ENCODE data around the gene PSORS1C2.

PSORS1C2 gene

GRCh38 chr6:31132806-31133205 is 6.1 kb downstream of the PSORS1C2 start:
- Histone ChIP-seq H3K9ac (ENCODE audit: low read length) (no peak overlapping the region), H3K4me3 (ENCODE audit: low read depth, low read length) (no peak overlapping the region), H3K27ac (ENCODE audit: low read depth, low read length) (no peak overlapping the region), H3K9me3 (ENCODE audit: control insufficient read depth, insufficient read depth, low read depth, low read length) (no peaks in the 10 kb centered on the region), H3K27me3 (ENCODE audit: control insufficient read depth, insufficient read depth, low read length) (no peaks in the 10 kb centered on the region), H3K4me1 (ENCODE audit: control insufficient read depth, insufficient read depth, low read length) (peaks cover 11% of the 10 kb centered on the region; the same call in 1 of the 2 replicates), H3K36me3 (ENCODE audit: control insufficient read depth, insufficient read depth, low read length) (no peaks in the 10 kb centered on the region)

DNA sequence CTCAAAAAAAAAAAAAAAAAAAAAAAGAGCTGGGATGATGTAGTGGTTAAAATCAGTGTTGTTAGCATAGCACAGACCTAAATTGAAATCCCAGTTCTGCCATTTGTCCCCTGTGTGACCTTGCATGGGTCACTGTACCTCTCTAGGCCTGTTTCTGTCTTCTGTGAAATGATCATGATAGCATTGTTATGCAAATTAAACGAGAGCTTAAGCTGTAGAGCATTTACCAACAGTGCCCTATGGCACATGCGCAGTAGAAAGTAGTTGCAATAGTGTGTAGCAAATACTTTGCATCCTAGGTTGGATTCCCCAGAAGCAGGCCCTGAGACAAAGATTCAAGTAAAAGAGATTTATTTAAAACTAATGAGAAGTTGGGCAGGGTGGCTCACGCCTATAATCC is 7.3 kb downstream of the PSORS1C2 start:
- Histone ChIP-seq H3K27me3 (ENCODE audit: control insufficient read depth, insufficient read depth, low read length) (no peaks in the 10 kb centered on the region), H3K27ac (ENCODE audit: low read depth, low read length) (no peak overlapping the region), H3K4me3 (ENCODE audit: low read depth, low read length) (no peak overlapping the region)

DNA sequence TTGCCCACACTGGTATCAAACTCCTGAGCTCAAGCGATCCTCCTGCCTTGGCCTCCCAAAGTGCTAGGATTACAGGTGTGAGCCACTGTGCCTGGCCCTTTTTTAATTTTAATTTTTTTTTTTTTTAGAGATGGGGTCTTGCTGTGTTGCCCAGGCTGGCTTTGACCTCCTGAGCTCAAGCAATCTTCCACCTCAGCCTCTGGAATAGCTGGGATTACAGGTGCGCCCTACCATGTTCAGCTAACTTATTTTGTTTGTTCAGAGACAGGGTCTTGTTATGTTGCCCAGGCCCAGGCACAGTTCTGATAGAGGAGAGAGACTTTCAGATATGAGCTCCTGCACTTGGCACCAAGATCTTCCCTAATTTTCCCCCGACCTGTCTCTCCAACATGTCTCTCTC is 8.1 kb downstream of the PSORS1C2 start:
- Histone ChIP-seq H3K9me3 (ENCODE audit: control insufficient read depth, insufficient read depth, low read depth, low read length) (no peaks in the 10 kb centered on the region), H3K36me3 (ENCODE audit: control insufficient read depth, insufficient read depth, low read length) (no peaks in the 10 kb centered on the region), H3K4me3 (ENCODE audit: low read depth, low read length) (no peak overlapping the region), H3K27ac (ENCODE audit: low read depth, low read length) (no peak overlapping the region), H3K4me1 (ENCODE audit: control insufficient read depth, insufficient read depth, low read length) (peaks cover 19% of the 10 kb centered on the region; the same call in 1 of the 2 replicates), H3K9ac (ENCODE audit: low read length) (no peak overlapping the region), H3K27me3 (ENCODE audit: control insufficient read depth, insufficient read depth, low read length) (no peaks in the 10 kb centered on the region)

More for the DNA sequence above, 7.3 kb downstream of the PSORS1C2 start:
- Histone ChIP-seq H3K9me3 (ENCODE audit: control insufficient read depth, insufficient read depth, low read depth, low read length) (no peaks in the 10 kb centered on the region), H3K9ac (ENCODE audit: low read length) (no peak overlapping the region), H3K4me1 (ENCODE audit: control insufficient read depth, insufficient read depth, low read length) (peaks cover 14% of the 10 kb centered on the region; the same call in 1 of the 2 replicates), H3K36me3 (ENCODE audit: control insufficient read depth, insufficient read depth, low read length) (no peaks in the 10 kb centered on the region)

GRCh38 chr6:31129130-31129529 is 9.7 kb downstream of the PSORS1C2 start:
- Histone ChIP-seq H3K9me3 (ENCODE audit: control insufficient read depth, insufficient read depth, low read depth, low read length) (no peaks in the 10 kb centered on the region), H3K27me3 (ENCODE audit: control insufficient read depth, insufficient read depth, low read length) (no peaks in the 10 kb centered on the region)

GRCh38 chr6:31128093-31128676 is 10.7 kb downstream of the PSORS1C2 start:
- peaks cover 27% of the 10 kb centered on the region; the same call in 1 of the 2 replicates for H3K4me1 ChIP-seq (ENCODE audit: control insufficient read depth, insufficient read depth, low read length)
- no peaks in the 10 kb centered on the region for H3K36me3 ChIP-seq (ENCODE audit: control insufficient read depth, insufficient read depth, low read length)
- H3K9ac ChIP-seq (ENCODE audit: low read length): no peak overlapping the region
- no peak overlapping the region for H3K4me3 ChIP-seq (ENCODE audit: low read depth, low read length)
- H3K27me3 ChIP-seq (ENCODE audit: control insufficient read depth, insufficient read depth, low read length): no peaks in the 10 kb centered on the region
- no peaks in the 10 kb centered on the region for H3K9me3 ChIP-seq (ENCODE audit: control insufficient read depth, insufficient read depth, low read depth, low read length)
- no peak overlapping the region for H3K27ac ChIP-seq (ENCODE audit: low read depth, low read length)

More at GRCh38 chr6:31129130-31129529, 9.7 kb downstream of the PSORS1C2 start:
- no peak overlapping the region for H3K4me3 ChIP-seq (ENCODE audit: low read depth, low read length)
- H3K27ac ChIP-seq (ENCODE audit: low read depth, low read length): no peak overlapping the region
- H3K9ac ChIP-seq (ENCODE audit: low read length): no peak overlapping the region
- H3K4me1 ChIP-seq (ENCODE audit: control insufficient read depth, insufficient read depth, low read length): peaks cover 27% of the 10 kb centered on the region; the same call in 1 of the 2 replicates
- no peaks in the 10 kb centered on the region for H3K36me3 ChIP-seq (ENCODE audit: control insufficient read depth, insufficient read depth, low read length)

DNA sequence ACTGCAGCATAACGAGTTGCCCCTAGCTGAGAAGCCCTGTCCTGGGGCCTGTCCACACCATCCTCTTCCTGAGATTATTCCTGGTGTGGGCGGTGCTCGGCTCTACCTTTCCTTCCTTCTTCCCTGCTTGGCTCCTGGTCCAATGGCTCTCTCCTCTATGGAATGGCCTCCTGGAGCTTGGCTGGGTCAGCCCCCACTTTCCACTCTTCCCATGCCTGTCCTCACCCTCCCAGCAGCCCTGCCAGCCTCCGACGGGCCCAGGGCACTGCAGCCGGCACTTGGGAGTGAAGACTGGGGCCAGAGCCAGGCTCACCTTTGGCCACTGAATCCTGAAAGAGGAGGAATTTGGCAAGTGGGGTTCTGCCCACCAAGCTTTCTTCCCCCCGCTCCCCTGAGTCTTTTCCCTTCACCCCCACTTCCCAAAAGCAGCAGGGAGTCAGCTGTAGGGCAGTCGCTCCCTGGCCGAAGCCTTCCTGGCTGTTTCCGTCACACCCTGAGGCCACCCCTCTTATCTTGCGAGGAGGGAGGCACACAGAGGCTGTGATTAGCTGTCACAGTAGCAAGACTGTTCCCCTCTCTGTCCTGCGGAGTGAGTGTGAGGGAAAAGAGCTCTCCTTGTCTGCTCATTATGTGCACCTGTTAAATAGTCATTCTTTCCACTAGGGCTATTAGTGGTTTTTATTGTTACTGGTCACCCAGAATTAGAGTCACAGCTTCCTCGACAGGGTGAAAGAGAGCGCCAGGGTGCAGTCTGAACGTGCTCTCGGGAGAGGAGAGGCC is 12.3 kb downstream of the PSORS1C2 start:
- Histone ChIP-seq H3K4me3 (ENCODE audit: low read depth, low read length) (no peak overlapping the region), H3K27me3 (ENCODE audit: control insufficient read depth, insufficient read depth, low read length) (no peaks in the 10 kb centered on the region), H3K9me3 (ENCODE audit: control insufficient read depth, insufficient read depth, low read depth, low read length) (no peaks in the 10 kb centered on the region), H3K27ac (ENCODE audit: low read depth, low read length) (no peak overlapping the region), H3K36me3 (ENCODE audit: control insufficient read depth, insufficient read depth, low read length) (no peaks in the 10 kb centered on the region), H3K9ac (ENCODE audit: low read length) (no peak overlapping the region), H3K4me1 (ENCODE audit: control insufficient read depth, insufficient read depth, low read length) (peaks cover 20% of the 10 kb centered on the region; the same call in 1 of the 2 replicates)

- Histone ChIP-seq H3K9me3 (ENCODE audit: control insufficient read depth, insufficient read depth, low read depth, low read length) (no peaks in the 10 kb centered on the region), H3K9ac (ENCODE audit: low read length) (no peak overlapping the region), H3K4me3 (ENCODE audit: low read depth, low read length) (no peak overlapping the region), H3K27ac (ENCODE audit: low read depth, low read length) (no peak overlapping the region), H3K36me3 (ENCODE audit: control insufficient read depth, insufficient read depth, low read length) (no peaks in the 10 kb centered on the region), H3K4me1 (ENCODE audit: control insufficient read depth, insufficient read depth, low read length) (peaks cover 19% of the 10 kb centered on the region; the same call in 1 of the 2 replicates), H3K27me3 (ENCODE audit: control insufficient read depth, insufficient read depth, low read length) (no peaks in the 10 kb centered on the region)
Measured at GRCh38 chr6:31125586-31126363, 13.1 kb downstream of the PSORS1C2 start.

- Histone ChIP-seq H3K36me3 (ENCODE audit: control insufficient read depth, insufficient read depth, low read length) (no peaks in the 10 kb centered on the region), H3K4me1 (ENCODE audit: control insufficient read depth, insufficient read depth, low read length) (peaks cover 19% of the 10 kb centered on the region; the same call in 1 of the 2 replicates), H3K9ac (ENCODE audit: low read length) (no peak overlapping the region), H3K9me3 (ENCODE audit: control insufficient read depth, insufficient read depth, low read depth, low read length) (no peaks in the 10 kb centered on the region), H3K27ac (ENCODE audit: low read depth, low read length) (no peak overlapping the region), H3K4me3 (ENCODE audit: low read depth, low read length) (no peak overlapping the region), H3K27me3 (ENCODE audit: control insufficient read depth, insufficient read depth, low read length) (no peaks in the 10 kb centered on the region)
Measured at GRCh38 chr6:31125162-31125561, 13.7 kb downstream of the PSORS1C2 start.

DNA sequence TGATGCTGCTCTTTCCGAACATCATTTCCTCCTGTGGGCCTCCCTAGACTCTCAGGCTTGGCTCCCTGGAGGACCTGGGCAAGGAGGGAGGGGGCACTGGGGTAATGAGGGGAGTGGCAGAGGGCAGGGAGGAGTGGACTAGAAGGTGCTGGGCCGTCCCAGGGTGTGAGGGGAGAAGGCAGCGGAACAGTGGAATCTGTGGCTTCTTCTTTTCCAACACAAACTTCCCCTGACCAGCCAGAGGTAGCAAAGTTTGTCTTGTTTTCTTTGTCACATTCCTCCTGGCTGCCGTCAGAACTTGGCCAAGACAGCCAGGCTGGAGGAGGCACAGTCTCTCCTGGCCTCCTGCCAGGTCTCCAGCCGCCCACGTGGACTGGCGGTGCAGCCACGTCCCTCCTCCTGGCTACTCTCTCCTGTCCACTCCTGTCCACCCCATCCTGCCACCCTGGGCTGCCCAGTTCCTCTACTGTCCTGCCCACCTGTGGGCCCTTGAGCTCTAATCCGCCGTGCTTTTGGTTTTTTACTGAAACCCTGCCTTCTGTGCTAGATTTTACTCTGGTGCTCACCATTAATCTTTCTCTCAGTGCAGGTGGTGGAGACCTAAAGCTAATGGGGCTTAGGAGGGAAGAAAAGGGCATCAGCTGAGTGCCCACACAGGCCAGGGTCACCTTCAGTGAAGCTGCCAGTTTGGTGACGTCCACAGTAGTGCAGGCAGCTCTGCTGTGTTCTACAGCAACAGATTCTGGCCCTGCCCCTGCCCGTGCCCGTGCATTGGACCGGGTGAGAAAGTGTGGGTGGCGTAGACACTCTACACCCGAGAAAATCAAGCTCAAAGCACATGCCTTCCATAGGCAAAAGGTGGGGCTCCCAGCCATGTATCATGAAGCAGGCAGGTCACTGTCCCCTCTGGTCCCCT is 15.8 kb downstream of the PSORS1C2 start:
- Histone ChIP-seq H3K36me3 (ENCODE audit: control insufficient read depth, insufficient read depth, low read length) (no peaks in the 10 kb centered on the region), H3K27me3 (ENCODE audit: control insufficient read depth, insufficient read depth, low read length) (no peaks in the 10 kb centered on the region), H3K4me1 (ENCODE audit: control insufficient read depth, insufficient read depth, low read length) (peaks cover 19% of the 10 kb centered on the region; the same call in 1 of the 2 replicates), H3K27ac (ENCODE audit: low read depth, low read length) (no peak overlapping the region), H3K4me3 (ENCODE audit: low read depth, low read length) (no peak overlapping the region), H3K9me3 (ENCODE audit: control insufficient read depth, insufficient read depth, low read depth, low read length) (no peaks in the 10 kb centered on the region), H3K9ac (ENCODE audit: low read length) (no peak overlapping the region)

DNA sequence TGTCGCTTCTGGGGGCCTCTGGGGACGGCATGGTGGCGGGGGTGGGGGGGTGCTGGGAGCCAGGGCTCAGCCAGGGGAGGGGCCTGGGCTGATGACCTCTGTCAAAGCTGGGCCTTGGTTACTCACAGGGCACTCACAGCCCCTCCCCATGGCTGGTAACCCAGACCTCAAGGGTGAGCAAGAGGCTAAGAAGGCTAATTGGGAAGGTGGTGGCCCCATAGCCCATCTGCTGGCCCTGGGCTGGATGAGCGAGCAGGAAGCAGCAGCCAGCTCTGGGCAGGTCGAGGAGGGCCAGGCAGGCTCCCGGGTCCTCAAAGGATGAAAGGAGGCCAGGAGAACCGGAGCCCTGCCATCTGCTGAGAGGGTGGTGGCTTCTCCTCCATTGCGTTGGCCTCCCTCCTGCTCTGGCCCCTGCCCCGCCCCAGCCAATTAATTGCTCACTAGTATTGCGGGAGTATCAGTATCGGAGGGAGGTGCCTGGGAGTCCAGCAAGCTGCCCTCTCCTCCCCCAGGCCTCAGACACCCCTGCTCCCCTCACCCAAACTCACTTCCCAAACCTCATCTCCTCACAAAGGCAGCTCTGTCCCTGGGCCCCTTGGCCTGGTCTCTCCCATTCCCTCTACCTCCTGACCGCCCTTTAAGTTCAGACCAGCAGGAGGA is 17.6 kb downstream of the PSORS1C2 start:
- H3K9ac ChIP-seq (ENCODE audit: low read length): no peak overlapping the region

More for the DNA sequence above, 17.6 kb downstream of the PSORS1C2 start:
- H3K4me1 ChIP-seq (ENCODE audit: control insufficient read depth, insufficient read depth, low read length): peaks cover 15% of the 10 kb centered on the region; the same call in 1 of the 2 replicates
- no peak overlapping the region for H3K27ac ChIP-seq (ENCODE audit: low read depth, low read length)
- H3K36me3 ChIP-seq (ENCODE audit: control insufficient read depth, insufficient read depth, low read length): no peaks in the 10 kb centered on the region
- H3K27me3 ChIP-seq (ENCODE audit: control insufficient read depth, insufficient read depth, low read length): no peaks in the 10 kb centered on the region
- no peak overlapping the region for H3K4me3 ChIP-seq (ENCODE audit: low read depth, low read length)
- H3K9me3 ChIP-seq (ENCODE audit: control insufficient read depth, insufficient read depth, low read depth, low read length): no peaks in the 10 kb centered on the region
